HG02588 (cell line): Measurements from ENCODE around the gene PTGR1.
"Not testable (repeated sequence)": the region's sequence is repeated elsewhere in the genome, so short reads cannot be mapped to it uniquely, and the experiment has no call there.

Experiments used
- ATAC-seq: cut with Tn5 transposase; IDR thresholded peaks from one replicate; pipeline ENCODE4 v1.9.1; 2021; ENCODE audit warnings: mild to moderate bottlenecking, moderate library complexity; ENCODE audit not compliant: unreplicated experiment

PTGR1 gene

DNA sequence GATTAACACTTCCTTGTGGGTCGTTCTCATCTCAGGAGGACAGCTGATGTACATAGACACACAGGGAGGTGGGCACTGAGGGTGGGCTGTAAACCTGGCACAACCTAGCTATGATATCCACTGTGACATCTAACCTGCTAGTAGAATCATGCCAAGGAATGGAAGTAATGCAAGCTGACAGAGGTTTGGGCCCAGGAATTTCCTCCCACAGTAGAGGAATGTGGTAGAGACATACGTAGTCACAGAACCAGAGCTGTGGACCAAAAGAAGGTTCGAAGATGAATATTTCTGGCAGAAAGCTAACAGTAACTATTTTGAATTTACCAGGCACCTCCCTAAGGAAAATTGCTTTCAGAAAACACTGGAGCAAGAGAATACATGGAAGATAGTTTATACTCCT lies 16.5 kb upstream of the PTGR1 start:
- no peak for ATAC-seq

DNA sequence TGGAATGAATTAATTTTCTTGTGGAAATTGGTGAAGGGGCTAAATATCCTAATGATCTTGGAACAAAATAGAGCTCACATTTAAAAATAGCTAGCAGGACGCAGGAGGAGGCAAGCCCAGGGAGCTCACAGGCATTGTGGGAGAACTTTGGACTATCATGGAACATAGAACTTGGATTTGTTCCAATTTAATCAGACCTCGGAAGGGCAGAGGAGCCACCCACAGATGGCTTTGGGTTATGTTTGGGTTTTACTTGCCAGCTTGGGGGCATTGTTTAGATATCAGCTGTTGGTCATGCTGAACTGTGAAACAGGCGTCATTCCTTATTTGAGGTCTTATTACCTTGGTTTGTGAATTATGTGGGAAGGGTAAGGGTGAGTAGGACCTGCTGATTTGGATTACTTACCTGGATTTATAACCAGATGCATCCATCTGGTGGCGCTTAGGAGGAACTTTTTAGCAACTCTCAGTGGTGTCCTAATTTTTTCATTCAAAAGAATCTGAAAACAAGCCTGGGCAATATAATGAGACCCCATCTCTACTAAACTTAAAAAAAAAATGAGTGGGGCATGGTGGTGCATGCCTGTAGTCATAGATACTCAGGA lies 14.1 kb upstream of the PTGR1 start:
- ATAC-seq = no peak

DNA sequence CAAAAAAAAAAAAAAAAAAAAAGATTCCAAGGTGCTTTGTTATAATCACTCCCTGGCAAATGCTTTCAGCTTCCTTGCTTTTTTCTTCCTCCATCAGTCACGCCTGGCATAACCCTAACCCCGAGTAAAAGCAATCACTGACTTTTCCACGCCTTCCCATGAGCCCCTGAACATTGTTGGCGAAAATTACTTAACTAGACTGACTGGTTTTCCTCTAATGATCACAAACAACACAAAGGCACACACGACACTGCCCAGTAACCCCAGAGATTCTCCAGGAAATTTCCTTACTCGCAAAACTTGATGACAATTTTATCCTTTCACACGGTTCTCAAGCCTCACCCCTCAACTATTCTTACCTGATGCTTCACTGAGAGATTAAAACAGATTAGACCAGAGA lies 11.4 kb upstream of the PTGR1 start:
- no peak for ATAC-seq

GRCh38 chr9:111610149-111610548 lies 10.7 kb upstream of the PTGR1 start:
- no peak for ATAC-seq

DNA sequence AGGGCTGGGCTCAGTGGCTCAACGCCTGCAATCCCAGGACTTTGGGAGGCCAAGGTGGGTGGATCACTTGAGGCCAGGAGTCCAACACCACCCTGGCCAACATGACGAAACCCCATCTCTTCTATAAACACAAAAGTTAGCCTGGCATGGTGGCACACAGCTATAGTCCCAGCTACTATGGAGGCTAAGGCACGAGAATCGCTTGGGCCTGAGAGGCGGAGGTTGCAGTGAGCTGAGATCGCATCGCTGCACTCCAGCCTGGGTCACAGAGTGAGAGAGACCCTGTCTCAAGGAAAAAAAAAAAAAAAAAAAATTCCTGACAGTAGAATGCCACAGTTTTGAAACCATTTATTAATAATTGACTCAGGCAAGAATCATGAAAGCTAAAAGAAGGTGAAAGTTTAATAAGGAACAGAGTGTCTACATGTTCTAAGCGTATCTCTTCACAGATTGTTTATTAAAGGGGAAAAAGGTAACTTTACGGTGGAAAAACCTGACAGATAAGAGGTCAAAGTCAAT lies 5.7 kb upstream of the PTGR1 start:
- ATAC-seq = no peak

DNA sequence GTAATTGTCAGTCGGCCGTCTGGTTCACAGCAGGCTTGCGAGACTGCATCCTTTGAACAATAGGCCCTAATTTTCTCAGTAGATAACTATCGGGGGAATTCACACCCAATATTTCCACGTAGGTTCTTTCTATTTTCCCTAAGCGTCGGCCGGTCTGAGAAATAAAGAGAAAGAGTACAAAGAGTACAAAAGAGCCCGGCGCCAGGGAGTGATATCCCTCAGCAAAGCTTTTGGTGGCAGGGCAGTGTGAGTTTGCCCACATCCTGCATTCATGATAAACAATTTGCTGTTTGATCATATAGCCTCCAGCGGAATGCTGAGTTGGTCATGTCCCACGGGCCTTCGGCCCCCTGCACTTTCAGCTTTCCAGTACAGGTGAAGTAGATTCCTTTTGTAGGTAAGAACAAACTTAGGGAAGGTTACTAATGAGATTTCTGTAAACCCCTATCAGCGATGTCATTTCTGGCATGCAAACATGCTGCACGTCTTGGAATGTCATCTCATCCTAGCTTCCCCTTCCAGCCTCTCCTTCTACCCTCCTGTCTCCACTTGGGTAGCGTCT lies 4.7 kb upstream of the PTGR1 start:
- no peak for ATAC-seq

- no peak for ATAC-seq
Measured at GRCh38 chr9:111603041-111603440, 3.6 kb upstream of the PTGR1 start.

- ATAC-seq = no peak
Measured at GRCh38 chr9:111601237-111602018, 2.0 kb upstream of the PTGR1 start.

DNA sequence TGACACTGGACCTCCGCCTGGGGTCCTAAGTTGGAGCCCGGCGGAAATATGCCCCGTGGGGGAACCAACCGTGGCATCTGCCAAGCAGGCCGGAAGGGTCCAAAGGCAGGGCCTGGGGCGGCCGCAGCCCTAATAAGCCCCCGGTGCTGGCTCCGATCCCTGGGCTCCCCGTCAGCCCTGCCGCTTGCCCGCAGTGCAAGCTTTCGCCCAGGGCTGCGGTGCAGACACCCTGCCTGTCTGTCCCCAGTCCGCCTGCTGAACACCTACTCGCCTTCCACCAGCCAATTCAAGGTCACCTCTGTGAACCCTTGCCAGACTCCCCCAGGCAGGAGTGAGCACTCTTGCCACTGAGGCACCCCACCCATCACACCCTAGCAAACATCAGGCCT lies 502 bp upstream of the PTGR1 start:
- ATAC-seq = no peak

DNA sequence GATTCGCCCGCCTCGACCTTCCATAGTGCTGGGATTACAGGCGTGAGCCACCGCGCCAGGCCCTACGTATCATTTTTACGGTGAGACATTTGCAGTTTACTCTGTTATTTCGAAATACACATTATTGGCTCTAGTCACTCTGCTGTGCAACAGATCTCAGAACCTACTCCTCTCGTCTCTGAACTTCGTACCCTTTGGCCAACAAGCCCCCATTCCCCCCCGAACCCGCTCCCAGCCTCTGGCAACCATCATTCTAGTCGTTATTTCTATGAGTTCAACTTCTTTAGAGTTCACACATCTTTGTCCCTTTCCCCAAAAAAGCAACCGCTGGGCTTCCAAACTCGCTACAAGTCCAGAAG lies 735 bp downstream of the PTGR1 start:
- no peak for ATAC-seq

DNA sequence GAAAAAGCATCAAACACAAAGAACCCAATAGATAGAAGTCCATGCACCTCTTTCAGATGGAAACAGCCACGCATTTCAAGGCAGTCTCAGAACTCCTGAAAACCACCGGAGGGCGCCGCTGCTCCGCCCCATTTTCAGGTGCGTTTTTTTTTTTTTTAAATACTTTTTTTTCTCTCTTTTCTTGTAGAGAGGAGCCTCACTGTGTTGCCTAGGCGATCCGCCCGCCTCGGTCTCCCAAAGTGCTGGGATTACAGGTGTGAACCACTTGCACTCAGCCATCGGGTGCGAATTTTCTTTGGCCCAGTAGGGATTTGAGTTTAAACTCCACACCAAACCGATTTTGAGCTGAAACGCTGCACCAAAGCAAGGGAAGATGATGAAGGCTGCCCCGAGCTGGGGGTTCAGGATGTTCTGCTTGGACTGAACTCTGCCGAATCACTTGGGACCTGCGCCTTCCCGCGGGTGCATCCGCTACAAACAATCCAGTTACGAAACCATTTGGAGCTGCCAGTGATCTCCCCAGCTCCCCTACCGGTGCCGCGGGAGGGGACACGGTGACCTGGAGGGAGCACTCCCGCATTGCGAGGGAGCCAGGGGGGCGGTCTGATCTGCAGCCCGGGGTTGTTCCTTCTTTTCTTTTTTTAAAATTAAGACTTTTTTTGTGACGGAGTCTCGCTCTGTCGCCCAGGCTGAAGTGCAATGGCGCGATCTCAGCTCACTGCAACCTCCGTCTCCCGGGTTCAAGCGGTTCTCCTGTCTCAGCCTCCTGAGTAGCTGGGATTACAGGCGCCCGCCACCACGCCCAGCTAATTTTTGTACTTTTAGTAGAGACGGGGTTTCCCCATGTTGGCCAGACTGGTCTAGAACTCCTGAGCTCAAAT lies 1.4 kb downstream of the PTGR1 start:
- no peak for ATAC-seq

- no peak for ATAC-seq
Measured at GRCh38 chr9:111588846-111589245, 10.6 kb downstream of the PTGR1 start.

DNA sequence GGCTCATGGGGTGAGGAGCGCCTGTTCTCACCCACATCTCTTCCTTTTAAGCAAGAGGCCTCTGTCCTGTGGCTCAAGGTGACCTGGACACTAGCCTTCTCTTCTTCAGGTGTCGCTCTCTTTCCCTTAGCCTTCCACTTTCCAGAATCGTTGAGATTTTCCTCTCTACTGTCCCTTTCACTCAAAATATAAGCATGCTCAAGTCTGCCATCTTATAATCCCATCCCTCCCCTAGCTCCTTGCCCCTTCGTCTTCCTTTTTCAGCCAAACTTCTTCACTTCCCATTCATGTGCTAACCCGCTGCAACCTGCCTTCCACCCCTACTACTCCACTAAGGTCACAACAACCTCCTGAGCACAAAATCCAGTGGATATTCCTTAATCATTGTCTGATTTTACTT lies 13.1 kb downstream of the PTGR1 start:
- no peak for ATAC-seq

GRCh38 chr9:111582888-111583287 lies 16.6 kb downstream of the PTGR1 start:
- ATAC-seq = no peak

DNA sequence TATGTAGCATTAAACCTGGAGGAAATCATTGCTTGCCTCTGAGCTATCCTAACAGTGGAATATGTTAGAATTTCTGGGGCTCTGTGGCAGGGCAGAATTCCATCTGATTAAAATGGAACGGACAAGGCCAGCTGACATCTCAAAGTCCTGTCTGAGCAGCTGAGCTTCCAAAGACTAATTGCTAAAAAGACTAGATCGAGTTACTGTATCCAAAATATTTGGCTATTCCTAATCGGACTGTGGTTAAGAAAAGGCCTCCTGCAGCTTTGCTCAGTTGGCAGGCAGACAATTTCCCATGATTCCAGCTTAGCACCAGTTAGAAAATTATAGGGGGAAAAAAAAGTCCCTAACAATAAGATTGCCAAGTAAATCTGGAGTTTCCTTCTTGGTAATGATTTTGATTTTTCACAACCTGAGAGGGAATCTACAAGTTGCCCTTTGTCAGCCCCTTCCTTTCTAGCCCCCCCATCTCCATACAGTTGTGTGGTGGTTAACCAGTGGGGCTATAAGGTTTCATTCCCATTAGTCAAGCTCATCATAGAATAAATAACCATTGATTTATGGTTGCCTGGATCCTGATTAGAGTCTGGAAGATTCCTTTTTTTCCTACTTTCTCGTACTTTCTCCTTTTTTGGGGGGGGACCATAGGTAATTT lies 26.4 kb downstream of the PTGR1 start:
- no peak for ATAC-seq

- ATAC-seq = not testable (repeated sequence)
Measured at GRCh38 chr9:111568127-111568526, 31.3 kb downstream of the PTGR1 start.

GRCh38 chr9:111566234-111566633 lies 33.2 kb downstream of the PTGR1 start:
- no peak for ATAC-seq

DNA sequence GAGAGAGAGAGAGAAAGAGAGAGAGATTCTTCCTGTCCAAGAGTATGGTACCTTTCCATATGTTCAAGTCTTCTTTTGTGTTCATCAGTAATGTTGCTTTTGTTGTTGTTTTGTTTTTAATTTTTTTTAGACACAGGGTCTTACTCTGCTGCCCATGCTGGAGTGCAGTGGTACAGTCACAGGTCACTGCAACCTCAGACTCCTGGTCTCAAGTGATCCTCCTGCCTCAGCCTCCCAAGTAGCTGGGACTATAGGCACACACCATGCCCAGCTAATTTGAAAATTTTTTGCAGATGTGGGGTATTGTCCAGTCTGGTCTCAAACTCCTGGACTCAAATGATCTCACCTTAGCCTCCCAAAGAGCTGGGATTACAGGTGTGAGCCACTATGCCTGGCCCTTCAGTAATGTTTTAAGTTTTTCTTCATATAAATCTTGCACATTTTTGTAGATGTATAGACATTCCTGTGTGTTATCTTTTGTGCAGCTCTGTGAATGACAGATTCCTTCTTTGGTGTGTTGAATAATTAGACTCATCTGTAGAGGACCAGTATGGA lies 38.2 kb downstream of the PTGR1 start:
- ATAC-seq = no peak

GRCh38 chr9:111559000-111559610 lies 40.3 kb downstream of the PTGR1 start:
- no peak for ATAC-seq

- ATAC-seq = not testable (repeated sequence)
Measured at GRCh38 chr9:111555425-111555824, 44.0 kb downstream of the PTGR1 start.
